ENCODE measurements around the gene RAB3GAP1.

RAB3GAP1 gene

DNA sequence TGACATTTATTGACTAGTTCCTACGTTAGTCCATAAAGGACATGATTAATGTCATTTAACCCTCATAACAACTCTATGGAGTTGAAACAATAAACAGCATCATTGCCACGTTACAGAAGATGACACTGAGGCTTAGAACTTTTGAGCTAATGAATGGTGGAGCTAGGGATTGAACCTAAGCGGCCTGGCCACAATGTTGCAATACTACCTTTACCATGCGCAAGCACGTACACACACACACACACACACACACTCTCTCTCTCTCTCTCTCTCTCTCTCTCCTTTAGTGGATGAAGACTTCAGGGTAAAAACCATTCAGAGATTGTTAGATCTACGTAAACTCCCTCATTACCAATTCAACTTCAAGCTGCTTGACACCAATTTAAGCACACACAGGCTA is 4.0 kb upstream of the RAB3GAP1 start:
- no peak overlapping the region for H2BK5ac ChIP-seq (ENCODE audit: low read length)

DNA sequence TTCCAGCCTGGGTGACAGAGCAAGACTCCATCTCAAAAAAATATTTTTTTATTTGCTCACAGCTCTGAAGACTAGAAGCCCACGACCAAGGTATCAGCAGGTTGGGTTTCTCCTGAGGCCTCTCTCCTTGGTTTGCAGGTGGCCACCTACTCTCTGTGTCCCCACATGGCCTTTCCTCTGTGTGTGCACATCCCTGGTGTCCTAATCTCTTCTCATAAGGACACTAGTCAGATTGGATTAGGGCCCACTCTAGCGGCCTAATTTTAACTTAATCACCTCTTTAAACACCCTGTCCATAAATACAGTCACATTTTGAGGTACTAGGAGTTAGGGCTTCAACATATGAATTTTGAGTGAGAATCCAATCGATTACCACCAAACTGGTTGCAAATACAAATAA is 2.0 kb upstream of the RAB3GAP1 start:
- no peak overlapping the region for H3K27ac ChIP-seq (ENCODE audit: low read depth, low read length)
- no peak overlapping the region for H4K5ac ChIP-seq (ENCODE audit: low read length)
- H2BK5ac ChIP-seq (ENCODE audit: low read length): no peak overlapping the region
- no peak overlapping the region for H3K18ac ChIP-seq (ENCODE audit: low read length)
- no peak for DNase-seq
- WGBS (ENCODE audit: extremely low coverage, insufficient coverage, low lambda C conversion rate): no CpG with 5 or more reads among the region's 3 CpGs
- no peak overlapping the region for H3K23ac ChIP-seq (ENCODE audit: low read length)
- no peaks in the 10 kb centered on the region for H3K27me3 ChIP-seq (ENCODE audit: insufficient read depth, low read length, poor library complexity)
- H3K56ac ChIP-seq (ENCODE audit: low read length): no peak overlapping the region
- peaks cover 2% of the 10 kb centered on the region for H3K4me1 ChIP-seq (ENCODE audit: control insufficient read depth, low read depth, low read length)
- H2BK120ac ChIP-seq (ENCODE audit: low read depth, low read length): no peak overlapping the region
- H2BK15ac ChIP-seq (replicated peaks; ENCODE audit: low read depth): no peak overlapping the region
- H3K4me2 ChIP-seq (ENCODE audit: low read length): no peak overlapping the region
- no peak overlapping the region for H3K9ac ChIP-seq (ENCODE audit: low read length)
- peaks cover 19% of the 10 kb centered on the region for H3K79me2 ChIP-seq (ENCODE audit: control insufficient read depth, insufficient read depth, low read length)
- no peak overlapping the region for H3K4me3 ChIP-seq (ENCODE audit: low read length)
- H3K4ac ChIP-seq (ENCODE audit: low read depth, low read length): no peak overlapping the region
- no peak overlapping the region for H4K8ac ChIP-seq (ENCODE audit: low read depth, low read length)
- no peaks in the 10 kb centered on the region for H3K36me3 ChIP-seq (ENCODE audit: control insufficient read depth, insufficient read depth, low read length)
- peaks cover 6% of the 10 kb centered on the region for H3K79me1 ChIP-seq (ENCODE audit: low read length)
- H2AK5ac ChIP-seq (ENCODE audit: low read length): no peak overlapping the region

More for the DNA sequence above, 4.0 kb upstream of the RAB3GAP1 start:
- no peak overlapping the region for H4K8ac ChIP-seq (ENCODE audit: low read depth, low read length)
- H3K9ac ChIP-seq (ENCODE audit: low read length): no peak overlapping the region
- DNase-seq: no peak
- H3K4me2 ChIP-seq (ENCODE audit: low read length): no peak overlapping the region
- H4K5ac ChIP-seq (ENCODE audit: low read length): no peak overlapping the region
- H3K23ac ChIP-seq (ENCODE audit: low read length): no peak overlapping the region
- WGBS (ENCODE audit: extremely low coverage, insufficient coverage, low lambda C conversion rate): no CpG with 5 or more reads among the region's 6 CpGs
- no peak overlapping the region for H3K18ac ChIP-seq (ENCODE audit: low read length)
- no peak overlapping the region for H2BK15ac ChIP-seq (replicated peaks; ENCODE audit: low read depth)
- no peak overlapping the region for H3K56ac ChIP-seq (ENCODE audit: low read length)
- no peak overlapping the region for H3K4me3 ChIP-seq (ENCODE audit: low read length)
- H3K27ac ChIP-seq (ENCODE audit: low read depth, low read length): no peak overlapping the region
- H3K79me2 ChIP-seq (ENCODE audit: control insufficient read depth, insufficient read depth, low read length): peaks cover 9% of the 10 kb centered on the region
- H3K4ac ChIP-seq (ENCODE audit: low read depth, low read length): no peak overlapping the region
- H2AK5ac ChIP-seq (ENCODE audit: low read length): no peak overlapping the region
- H3K27me3 ChIP-seq (ENCODE audit: insufficient read depth, low read length, poor library complexity): no peaks in the 10 kb centered on the region
- H3K4me1 ChIP-seq (ENCODE audit: control insufficient read depth, low read depth, low read length): no peaks in the 10 kb centered on the region
- H3K36me3 ChIP-seq (ENCODE audit: control insufficient read depth, insufficient read depth, low read length): no peaks in the 10 kb centered on the region
- H3K79me1 ChIP-seq (ENCODE audit: low read length): peaks cover 2% of the 10 kb centered on the region
- no peak overlapping the region for H2BK120ac ChIP-seq (ENCODE audit: low read depth, low read length)

DNA sequence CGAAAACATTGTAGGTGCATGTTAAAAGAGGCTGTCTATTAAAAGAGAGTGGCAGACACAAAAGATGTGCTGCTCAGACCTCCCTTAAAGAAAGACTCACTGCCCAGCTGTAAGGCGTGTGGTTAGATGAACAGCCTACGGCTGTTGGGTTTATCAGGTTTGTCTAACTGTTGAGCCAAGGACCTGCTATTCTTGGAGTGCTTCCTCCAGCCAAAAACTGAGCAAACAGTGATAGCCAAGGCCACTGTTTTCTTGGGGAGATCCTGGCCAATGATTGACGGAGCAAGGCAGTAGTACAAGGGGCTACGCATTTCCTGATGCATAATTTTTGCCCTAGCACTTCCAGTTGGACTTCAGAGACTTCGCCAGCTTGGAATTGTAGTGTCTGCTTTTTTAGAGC is 1.4 kb upstream of the RAB3GAP1 start:
- H3K4me1 ChIP-seq (ENCODE audit: control insufficient read depth, low read depth, low read length): peaks cover 2% of the 10 kb centered on the region
- no peak overlapping the region for H3K27ac ChIP-seq (ENCODE audit: low read depth, low read length)
- H3K4me3 ChIP-seq (ENCODE audit: low read length): no peak overlapping the region
- H3K56ac ChIP-seq (ENCODE audit: low read length): no peak overlapping the region
- H2BK5ac ChIP-seq (ENCODE audit: low read length): no peak overlapping the region
- no peak overlapping the region for H3K23ac ChIP-seq (ENCODE audit: low read length)
- no peak overlapping the region for H3K18ac ChIP-seq (ENCODE audit: low read length)
- H3K79me2 ChIP-seq (ENCODE audit: control insufficient read depth, insufficient read depth, low read length): peaks cover 19% of the 10 kb centered on the region
- DNase-seq: no peak
- H3K79me1 ChIP-seq (ENCODE audit: low read length): peaks cover 6% of the 10 kb centered on the region
- no peak overlapping the region for H3K4ac ChIP-seq (ENCODE audit: low read depth, low read length)
- H3K4me2 ChIP-seq (ENCODE audit: low read length): no peak overlapping the region
- no peak overlapping the region for H4K5ac ChIP-seq (ENCODE audit: low read length)
- H3K27me3 ChIP-seq (ENCODE audit: insufficient read depth, low read length, poor library complexity): no peaks in the 10 kb centered on the region
- no peak overlapping the region for H2BK15ac ChIP-seq (replicated peaks; ENCODE audit: low read depth)
- no peak overlapping the region for H2AK5ac ChIP-seq (ENCODE audit: low read length)
- no CpG with 5 or more reads among the region's 6 CpGs for WGBS (ENCODE audit: extremely low coverage, insufficient coverage, low lambda C conversion rate)
- H3K36me3 ChIP-seq (ENCODE audit: control insufficient read depth, insufficient read depth, low read length): no peaks in the 10 kb centered on the region
- no peak overlapping the region for H4K8ac ChIP-seq (ENCODE audit: low read depth, low read length)
- no peak overlapping the region for H2BK120ac ChIP-seq (ENCODE audit: low read depth, low read length)
- H3K9ac ChIP-seq (ENCODE audit: low read length): no peak overlapping the region

DNA sequence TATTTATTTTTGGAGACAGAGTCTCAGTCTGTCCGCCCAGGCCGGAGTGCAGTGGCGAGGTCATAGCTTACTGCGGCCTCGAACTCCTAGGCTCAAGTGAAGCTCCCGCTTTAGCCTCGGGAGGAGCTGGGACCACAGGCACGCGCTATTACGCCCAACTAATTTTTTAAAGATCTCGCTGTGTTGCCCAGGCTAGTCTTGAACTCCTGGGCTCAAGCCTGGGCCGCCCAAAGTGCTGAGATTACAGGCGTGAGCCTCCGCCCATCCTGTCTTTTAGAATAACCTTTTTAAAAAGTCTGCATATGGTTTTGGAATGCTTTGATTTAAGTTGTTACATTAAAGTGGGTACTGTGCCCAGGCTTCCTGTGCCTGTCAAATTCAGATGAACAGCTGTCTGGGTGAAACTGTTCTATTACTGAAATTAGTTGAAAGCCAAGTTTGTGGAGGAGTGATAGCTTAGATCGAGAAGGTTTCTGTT is 944 bp downstream of the RAB3GAP1 start:
- peak; percentile 35 for DNase-seq

DNA sequence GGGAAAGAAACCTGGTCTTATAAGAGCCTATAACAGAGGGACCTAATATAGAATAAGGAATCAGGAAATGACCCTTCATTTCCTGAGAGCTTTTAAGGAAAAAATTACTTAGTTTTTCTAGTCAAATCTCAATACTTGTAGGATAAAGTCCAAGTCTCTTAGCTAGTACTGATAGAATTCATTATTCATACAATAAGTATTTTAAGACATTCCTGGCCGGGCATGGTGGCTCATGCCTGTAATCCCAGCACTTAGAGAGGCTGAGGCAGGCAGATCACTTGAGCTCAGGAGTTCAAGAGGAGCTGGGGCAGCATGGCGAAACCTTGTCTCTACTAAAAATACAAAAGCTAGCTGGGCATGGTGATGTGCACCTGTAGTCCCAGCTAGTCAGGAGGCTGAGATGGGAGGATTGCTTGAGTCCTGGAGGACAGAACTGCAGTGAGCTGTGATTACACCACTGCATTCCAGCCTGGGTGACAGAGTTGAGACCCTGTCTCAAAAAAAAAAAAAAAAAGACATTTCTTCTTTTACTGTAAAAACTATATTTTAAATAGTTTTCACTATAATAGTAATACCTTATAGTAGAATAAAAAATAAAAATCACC is 3.2 kb downstream of the RAB3GAP1 start:
- H3K4me1 ChIP-seq (ENCODE audit: control insufficient read depth, low read depth, low read length): peaks cover 2% of the 10 kb centered on the region
- H3K9ac ChIP-seq (ENCODE audit: low read length): no peak overlapping the region
- H3K18ac ChIP-seq (ENCODE audit: low read length): no peak overlapping the region
- no CpG with 5 or more reads among the region's 2 CpGs for WGBS (ENCODE audit: extremely low coverage, insufficient coverage, low lambda C conversion rate)
- no peak overlapping the region for H3K4me3 ChIP-seq (ENCODE audit: low read length)
- no peak overlapping the region for H3K23ac ChIP-seq (ENCODE audit: low read length)
- no peak overlapping the region for H3K4me2 ChIP-seq (ENCODE audit: low read length)
- no peak overlapping the region for H3K27ac ChIP-seq (ENCODE audit: low read depth, low read length)
- no peak overlapping the region for H2BK5ac ChIP-seq (ENCODE audit: low read length)
- DNase-seq: no peak
- H3K4ac ChIP-seq (ENCODE audit: low read depth, low read length): no peak overlapping the region
- H2AK5ac ChIP-seq (ENCODE audit: low read length): no peak overlapping the region
- peaks cover 21% of the 10 kb centered on the region for H3K79me2 ChIP-seq (ENCODE audit: control insufficient read depth, insufficient read depth, low read length)
- H4K5ac ChIP-seq (ENCODE audit: low read length): no peak overlapping the region
- no peak overlapping the region for H2BK120ac ChIP-seq (ENCODE audit: low read depth, low read length)
- no peak overlapping the region for H2BK15ac ChIP-seq (replicated peaks; ENCODE audit: low read depth)
- H3K56ac ChIP-seq (ENCODE audit: low read length): no peak overlapping the region
- H3K79me1 ChIP-seq (ENCODE audit: low read length): peaks cover 6% of the 10 kb centered on the region
- no peaks in the 10 kb centered on the region for H3K36me3 ChIP-seq (ENCODE audit: control insufficient read depth, insufficient read depth, low read length)
- no peak overlapping the region for H4K8ac ChIP-seq (ENCODE audit: low read depth, low read length)
- no peaks in the 10 kb centered on the region for H3K27me3 ChIP-seq (ENCODE audit: insufficient read depth, low read length, poor library complexity)

More for the DNA sequence above, 944 bp downstream of the RAB3GAP1 start:
- Histone ChIP-seq H3K4me1 (ENCODE audit: control insufficient read depth, low read depth, low read length) (peaks cover 2% of the 10 kb centered on the region), H3K27ac (ENCODE audit: low read depth, low read length) (no peak overlapping the region), H3K4me2 (ENCODE audit: low read length) (peak overlapping the region; percentile 91), H3K36me3 (ENCODE audit: control insufficient read depth, insufficient read depth, low read length) (no peaks in the 10 kb centered on the region), H2BK120ac (ENCODE audit: low read depth, low read length) (no peak overlapping the region), H3K79me2 (ENCODE audit: control insufficient read depth, insufficient read depth, low read length) (peaks cover 21% of the 10 kb centered on the region), H2BK15ac (replicated peaks; ENCODE audit: low read depth) (no peak overlapping the region), H3K18ac (ENCODE audit: low read length) (no peak overlapping the region), H2AK5ac (ENCODE audit: low read length) (no peak overlapping the region), H4K8ac (ENCODE audit: low read depth, low read length) (no peak overlapping the region), H3K79me1 (ENCODE audit: low read length) (peaks cover 6% of the 10 kb centered on the region), H3K23ac (ENCODE audit: low read length) (no peak overlapping the region), H2BK5ac (ENCODE audit: low read length) (no peak overlapping the region), H3K4ac (ENCODE audit: low read depth, low read length) (no peak overlapping the region), H4K5ac (ENCODE audit: low read length) (no peak overlapping the region), H3K9ac (ENCODE audit: low read length) (peak overlapping the region; percentile 85), H3K4me3 (ENCODE audit: low read length) (peak overlapping the region; percentile 69), H3K56ac (ENCODE audit: low read length) (peak overlapping the region; percentile 90), H3K27me3 (ENCODE audit: insufficient read depth, low read length, poor library complexity) (no peaks in the 10 kb centered on the region)
- no CpG with 5 or more reads among the region's 15 CpGs for WGBS (ENCODE audit: extremely low coverage, insufficient coverage, low lambda C conversion rate)

DNA sequence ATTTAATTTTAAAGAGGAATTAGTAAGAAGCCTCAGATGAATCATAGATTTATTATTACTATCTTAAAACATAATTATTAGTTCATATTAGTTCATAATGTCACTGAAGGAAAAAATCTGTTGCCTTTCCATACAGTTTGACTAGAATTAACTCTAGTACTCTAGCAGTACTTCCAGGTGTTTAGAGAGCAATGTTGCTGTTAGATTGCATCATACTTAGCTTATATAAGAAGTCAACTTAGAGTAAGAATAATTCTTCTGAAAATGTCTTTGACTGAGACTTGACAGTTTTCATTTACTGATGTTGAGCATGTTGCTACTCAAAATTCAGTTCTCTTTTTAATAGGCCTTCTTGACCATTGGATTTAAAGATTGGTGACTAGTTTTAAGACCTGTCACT is 4.7 kb downstream of the RAB3GAP1 start:
- DNase-seq: peak; percentile 26
- no peak overlapping the region for H3K9ac ChIP-seq (ENCODE audit: low read length)
- H3K4me3 ChIP-seq (ENCODE audit: low read length): no peak overlapping the region
- H2BK15ac ChIP-seq (replicated peaks; ENCODE audit: low read depth): no peak overlapping the region
- no peaks in the 10 kb centered on the region for H3K36me3 ChIP-seq (ENCODE audit: control insufficient read depth, insufficient read depth, low read length)
- H3K79me2 ChIP-seq (ENCODE audit: control insufficient read depth, insufficient read depth, low read length): peaks cover 21% of the 10 kb centered on the region
- H4K8ac ChIP-seq (ENCODE audit: low read depth, low read length): no peak overlapping the region
- no peaks in the 10 kb centered on the region for H3K27me3 ChIP-seq (ENCODE audit: insufficient read depth, low read length, poor library complexity)
- no peak overlapping the region for H3K27ac ChIP-seq (ENCODE audit: low read depth, low read length)
- no peak overlapping the region for H3K56ac ChIP-seq (ENCODE audit: low read length)
- H2BK5ac ChIP-seq (ENCODE audit: low read length): no peak overlapping the region
- no peak overlapping the region for H3K23ac ChIP-seq (ENCODE audit: low read length)
- H2BK120ac ChIP-seq (ENCODE audit: low read depth, low read length): no peak overlapping the region
- H4K5ac ChIP-seq (ENCODE audit: low read length): no peak overlapping the region
- H3K79me1 ChIP-seq (ENCODE audit: low read length): peaks cover 6% of the 10 kb centered on the region
- no peak overlapping the region for H3K4ac ChIP-seq (ENCODE audit: low read depth, low read length)
- no peak overlapping the region for H3K18ac ChIP-seq (ENCODE audit: low read length)
- peaks cover 2% of the 10 kb centered on the region for H3K4me1 ChIP-seq (ENCODE audit: control insufficient read depth, low read depth, low read length)
- H2AK5ac ChIP-seq (ENCODE audit: low read length): no peak overlapping the region
- no peak overlapping the region for H3K4me2 ChIP-seq (ENCODE audit: low read length)
